ENCODE data around the gene PDE3A. TPM values are rescaled to one million over a fixed set of nuclear protein-coding genes. Genes with fewer than 3 reads are reported as not detected.

The PDE3A gene
- total RNA-seq, 1 experiment from 2014 or later: 0.10 TPM

- in situ Hi-C loops (cut with HindIII; ENCODE audit: low pct_unique_long_range_greater_than_20kb, low sequenced_read_pairs): no loop called here
- no peak for DNase-seq (ENCODE audit: low read depth)
Measured at GRCh38 chr12:20505056-20505455, 136.7 kb downstream of the PDE3A start.

- DNase-seq (ENCODE audit: low read depth): no peak
- in situ Hi-C loops (cut with HindIII; ENCODE audit: low pct_unique_long_range_greater_than_20kb, low sequenced_read_pairs): no loop called here
Measured at GRCh38 chr12:20507056-20507455, 138.7 kb downstream of the PDE3A start.

- in situ Hi-C loops (cut with HindIII; ENCODE audit: low pct_unique_long_range_greater_than_20kb, low sequenced_read_pairs): no loop called here
- no peak for DNase-seq (ENCODE audit: low read depth)
Measured at GRCh38 chr12:20507711-20508110, 139.4 kb downstream of the PDE3A start.

GRCh38 chr12:20508359-20508758, 140.0 kb downstream of the PDE3A start:
- no peak for DNase-seq (ENCODE audit: low read depth)
- in situ Hi-C loops (cut with HindIII; ENCODE audit: low pct_unique_long_range_greater_than_20kb, low sequenced_read_pairs): no loop called here

- in situ Hi-C loops (cut with HindIII; ENCODE audit: low pct_unique_long_range_greater_than_20kb, low sequenced_read_pairs): no loop called here
- DNase-seq (ENCODE audit: low read depth): no peak
Measured at GRCh38 chr12:20508962-20509361, 140.6 kb downstream of the PDE3A start.

- DNase-seq (ENCODE audit: low read depth): no peak
- in situ Hi-C loops (cut with HindIII; ENCODE audit: low pct_unique_long_range_greater_than_20kb, low sequenced_read_pairs): no loop called here
Measured at GRCh38 chr12:20510811-20511210, 142.5 kb downstream of the PDE3A start.

- DNase-seq (ENCODE audit: low read depth): no peak
- in situ Hi-C loops (cut with HindIII; ENCODE audit: low pct_unique_long_range_greater_than_20kb, low sequenced_read_pairs): no loop called here
Measured at GRCh38 chr12:20513189-20513588, 144.9 kb downstream of the PDE3A start.

- DNase-seq (ENCODE audit: low read depth): no peak
- in situ Hi-C loops (cut with HindIII; ENCODE audit: low pct_unique_long_range_greater_than_20kb, low sequenced_read_pairs): no loop called here
Measured at GRCh38 chr12:20514598-20514997, 146.3 kb downstream of the PDE3A start.

- no peak for DNase-seq (ENCODE audit: low read depth)
- in situ Hi-C loops (cut with HindIII; ENCODE audit: low pct_unique_long_range_greater_than_20kb, low sequenced_read_pairs): no loop called here
Measured at GRCh38 chr12:20520532-20520931, 152.2 kb downstream of the PDE3A start.

GRCh38 chr12:20523658-20524057, 155.3 kb downstream of the PDE3A start:
- DNase-seq (ENCODE audit: low read depth): no peak
- in situ Hi-C loops (cut with HindIII; ENCODE audit: low pct_unique_long_range_greater_than_20kb, low sequenced_read_pairs): no loop called here

GRCh38 chr12:20524113-20524512, 155.8 kb downstream of the PDE3A start:
- in situ Hi-C loops (cut with HindIII; ENCODE audit: low pct_unique_long_range_greater_than_20kb, low sequenced_read_pairs): no loop called here
- no peak for DNase-seq (ENCODE audit: low read depth)

- in situ Hi-C loops (cut with HindIII; ENCODE audit: low pct_unique_long_range_greater_than_20kb, low sequenced_read_pairs): no loop called here
- DNase-seq (ENCODE audit: low read depth): no peak
Measured at GRCh38 chr12:20525064-20525610, 156.8 kb downstream of the PDE3A start.

- peak; percentile 2 for DNase-seq (ENCODE audit: low read depth)
- in situ Hi-C loops (cut with HindIII; ENCODE audit: low pct_unique_long_range_greater_than_20kb, low sequenced_read_pairs): no loop called here
Measured at GRCh38 chr12:20527417-20528163, 159.3 kb downstream of the PDE3A start.

GRCh38 chr12:20528208-20528607, 159.9 kb downstream of the PDE3A start:
- in situ Hi-C loops (cut with HindIII; ENCODE audit: low pct_unique_long_range_greater_than_20kb, low sequenced_read_pairs): no loop called here
- DNase-seq (ENCODE audit: low read depth): no peak

GRCh38 chr12:20546267-20546666, 177.9 kb downstream of the PDE3A start:
- in situ Hi-C loops (cut with HindIII; ENCODE audit: low pct_unique_long_range_greater_than_20kb, low sequenced_read_pairs): no loop called here
- no peak for DNase-seq (ENCODE audit: low read depth)

GRCh38 chr12:20547816-20548575, 179.7 kb downstream of the PDE3A start:
- no peak for DNase-seq (ENCODE audit: low read depth)
- in situ Hi-C loops (cut with HindIII; ENCODE audit: low pct_unique_long_range_greater_than_20kb, low sequenced_read_pairs): no loop called here

GRCh38 chr12:20548611-20549010, 180.3 kb downstream of the PDE3A start:
- in situ Hi-C loops (cut with HindIII; ENCODE audit: low pct_unique_long_range_greater_than_20kb, low sequenced_read_pairs): no loop called here
- no peak for DNase-seq (ENCODE audit: low read depth)

GRCh38 chr12:20549108-20549719, 180.9 kb downstream of the PDE3A start:
- DNase-seq (ENCODE audit: low read depth): no peak
- in situ Hi-C loops (cut with HindIII; ENCODE audit: low pct_unique_long_range_greater_than_20kb, low sequenced_read_pairs): no loop called here
